Inflammatory macrophage treated with lipopolysaccharide for 1 hour (primary cell): ENCODE results near the gene USH2A.

Source experiments
- DNase-seq, 2 donors: peaks; one replicate each; pipeline ENCODE4 v3.0.0-alpha.2; 2020 to 2022

USH2A gene

DNA sequence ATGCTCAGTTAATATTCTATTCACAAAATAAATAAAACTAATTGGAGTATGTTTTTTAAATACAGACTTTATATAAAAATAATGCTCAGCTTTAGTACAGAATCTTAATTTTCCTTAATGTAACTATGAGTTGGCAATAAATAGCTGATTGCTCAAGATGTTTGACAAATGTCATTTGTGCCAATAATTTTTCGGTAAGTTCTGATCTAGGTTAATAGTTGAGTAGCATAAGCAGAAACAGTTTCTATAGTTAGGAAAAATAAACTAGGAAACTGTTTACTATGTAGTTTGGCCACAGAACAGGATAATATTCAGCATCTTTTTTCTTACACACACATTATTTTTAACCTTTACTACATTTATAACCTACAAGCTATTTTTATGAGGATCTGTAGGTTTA is 815.8 kb downstream of the USH2A start:
- DNase-seq, result no peak

DNA sequence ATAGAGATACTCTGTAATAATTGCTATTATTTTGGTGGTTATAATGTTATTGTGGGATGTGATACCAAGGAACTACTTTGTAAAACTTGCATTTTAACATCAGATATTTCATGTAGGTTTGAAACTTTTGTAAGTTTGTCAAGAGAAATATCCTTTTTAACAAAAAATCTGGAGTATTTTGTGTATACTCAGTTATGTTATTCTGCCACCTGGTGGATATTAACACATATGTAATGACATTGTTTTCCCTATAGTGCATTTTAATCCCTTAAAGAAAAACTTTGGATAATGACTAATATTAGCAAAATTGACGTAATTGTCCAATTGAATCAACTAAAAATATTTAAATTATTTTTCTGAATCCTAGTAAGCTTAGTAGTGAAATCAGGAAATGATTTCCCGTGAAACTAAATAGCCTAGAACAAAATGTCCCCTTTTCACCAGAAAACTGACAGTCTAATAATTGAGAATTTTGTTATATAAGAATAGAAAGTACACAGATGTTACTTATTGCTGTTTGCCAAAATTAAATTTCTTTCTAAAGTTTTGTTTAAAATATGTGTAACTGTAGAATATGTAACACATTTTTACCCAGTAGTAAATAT is 816.6 kb downstream of the USH2A start:
- DNase-seq, result peak; percentile 9 to 25

DNA sequence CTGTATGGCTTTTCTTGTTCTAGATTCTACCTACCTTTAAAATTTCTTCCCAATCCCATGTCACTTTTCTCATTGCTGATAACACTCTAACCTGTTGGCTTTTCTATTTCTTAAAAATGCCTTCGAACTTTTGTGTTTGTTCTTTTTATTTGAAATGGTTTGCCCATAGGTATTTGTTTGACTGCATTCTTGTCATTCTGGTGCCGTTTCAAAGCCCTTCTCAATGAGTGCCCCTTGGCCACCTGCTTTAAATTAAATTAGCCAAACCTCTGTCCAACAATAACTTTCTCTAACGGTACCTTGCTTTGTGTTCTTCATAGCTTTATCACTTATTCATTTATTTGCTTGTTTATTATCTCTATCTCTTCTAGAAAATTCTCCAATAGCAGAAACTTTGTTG is 817.2 kb downstream of the USH2A start:
- DNase-seq, result no peak

DNA sequence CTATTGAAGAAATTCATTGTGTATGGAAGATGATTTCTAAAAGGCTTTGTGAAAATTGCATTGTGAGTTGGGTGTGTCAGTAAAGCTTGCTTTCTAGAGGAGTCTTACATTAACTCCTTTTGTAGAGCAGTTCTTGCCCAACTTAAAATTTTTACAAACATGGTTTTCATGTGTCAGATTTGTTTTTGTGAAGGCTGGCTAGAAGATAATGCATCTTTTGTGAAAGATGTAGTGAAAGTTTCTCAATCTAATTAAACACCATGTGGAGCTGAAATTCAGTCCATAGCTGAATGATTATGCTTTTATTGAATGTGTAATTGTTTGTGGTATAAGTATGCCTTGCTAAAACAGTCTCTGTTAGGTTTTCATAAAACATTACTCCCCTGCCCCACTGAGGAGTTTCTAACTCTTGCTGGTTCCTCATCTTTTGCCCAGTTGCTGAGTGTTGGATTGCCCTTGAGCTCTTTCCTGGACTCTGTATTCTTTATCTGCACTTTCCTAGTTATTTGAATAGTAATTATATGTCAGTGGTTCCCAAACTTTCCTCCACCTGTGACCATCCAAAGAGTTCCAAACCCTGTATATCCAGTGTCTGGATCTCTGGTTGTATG is 818.1 kb downstream of the USH2A start:
- DNase-seq, result no peak

DNA sequence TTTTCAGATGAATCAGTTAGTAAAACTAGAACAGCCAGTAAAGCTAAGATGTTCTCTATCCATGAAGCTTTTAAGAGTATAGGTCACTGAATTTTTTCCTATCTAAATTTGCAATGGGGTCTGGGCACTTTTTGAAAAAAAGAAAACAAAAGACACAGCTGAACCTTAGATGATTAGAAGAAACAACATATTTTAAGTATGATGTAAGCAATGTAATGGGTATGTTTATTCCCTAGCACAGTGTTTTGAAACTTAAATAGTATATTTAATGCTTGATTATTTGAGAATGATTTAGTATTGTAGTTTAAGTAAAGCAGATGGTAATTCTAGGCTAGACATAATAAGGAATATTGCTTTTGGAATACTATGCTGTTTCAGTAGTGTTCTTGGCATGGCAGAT is 819.9 kb downstream of the USH2A start:
- DNase-seq, result no peak

DNA sequence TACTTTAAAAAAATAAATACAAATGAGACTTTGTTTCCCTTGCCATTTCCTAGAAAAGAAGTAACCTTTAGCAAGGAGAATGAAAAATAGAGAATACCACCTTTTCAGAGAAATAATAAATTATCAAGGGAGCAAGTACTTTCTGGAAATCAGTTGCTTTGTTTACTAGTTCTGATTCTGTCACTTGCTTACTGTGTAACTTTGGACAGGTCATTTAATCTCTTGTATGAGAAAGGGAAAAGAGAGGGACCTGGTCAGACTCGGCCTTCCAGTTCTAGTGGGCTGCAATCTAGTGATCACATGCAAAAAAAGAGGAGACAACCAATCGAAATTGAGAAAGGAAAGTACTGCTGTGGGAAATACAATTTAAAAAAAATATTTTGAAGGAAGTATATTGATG is 822.0 kb downstream of the USH2A start:
- DNase-seq, result no peak

DNA sequence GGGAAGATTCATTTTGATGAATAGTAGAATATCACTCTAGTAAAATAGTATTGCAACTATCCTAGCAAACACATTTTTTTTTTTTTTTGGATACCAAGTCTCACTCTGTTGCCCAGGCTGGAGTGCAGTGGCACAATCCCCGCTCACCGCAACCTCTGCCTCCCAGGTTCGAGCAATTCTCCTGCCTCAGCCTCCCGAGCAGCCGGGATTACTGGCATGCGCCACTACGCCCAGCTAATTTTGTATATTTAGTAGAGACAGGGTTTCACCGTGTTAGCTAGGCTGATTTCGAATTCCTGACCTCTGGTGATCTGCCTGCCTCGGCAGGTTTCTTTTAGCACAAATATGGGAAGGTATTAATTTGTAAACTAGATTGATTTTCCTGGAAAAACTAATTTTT is 822.4 kb downstream of the USH2A start:
- no peak for DNase-seq

DNA sequence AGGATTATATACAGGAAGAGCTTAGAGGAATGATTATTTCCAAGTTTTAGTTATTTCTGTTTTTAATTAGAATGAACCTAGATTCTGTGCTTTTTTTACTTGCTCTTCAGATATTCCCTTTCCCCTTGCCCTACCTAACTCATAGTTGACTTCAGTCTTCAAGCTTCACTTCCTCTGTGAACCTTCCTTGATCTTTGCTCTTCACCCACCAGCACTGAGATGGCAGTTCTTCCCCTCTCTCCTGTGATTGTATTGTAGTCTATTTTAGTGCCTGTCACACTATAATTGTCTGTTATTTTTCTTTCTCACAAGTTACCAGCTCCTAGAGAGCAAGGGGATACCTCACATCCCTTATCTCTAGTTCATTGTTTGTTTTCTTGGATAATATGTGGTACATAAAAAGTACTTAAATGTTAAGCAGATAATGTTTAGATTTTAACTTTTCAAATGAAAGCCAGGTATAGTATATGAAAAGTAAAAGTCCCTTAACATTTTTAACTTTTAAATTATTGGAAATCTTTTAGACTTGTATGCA is 822.9 kb downstream of the USH2A start:
- no peak for DNase-seq

DNA sequence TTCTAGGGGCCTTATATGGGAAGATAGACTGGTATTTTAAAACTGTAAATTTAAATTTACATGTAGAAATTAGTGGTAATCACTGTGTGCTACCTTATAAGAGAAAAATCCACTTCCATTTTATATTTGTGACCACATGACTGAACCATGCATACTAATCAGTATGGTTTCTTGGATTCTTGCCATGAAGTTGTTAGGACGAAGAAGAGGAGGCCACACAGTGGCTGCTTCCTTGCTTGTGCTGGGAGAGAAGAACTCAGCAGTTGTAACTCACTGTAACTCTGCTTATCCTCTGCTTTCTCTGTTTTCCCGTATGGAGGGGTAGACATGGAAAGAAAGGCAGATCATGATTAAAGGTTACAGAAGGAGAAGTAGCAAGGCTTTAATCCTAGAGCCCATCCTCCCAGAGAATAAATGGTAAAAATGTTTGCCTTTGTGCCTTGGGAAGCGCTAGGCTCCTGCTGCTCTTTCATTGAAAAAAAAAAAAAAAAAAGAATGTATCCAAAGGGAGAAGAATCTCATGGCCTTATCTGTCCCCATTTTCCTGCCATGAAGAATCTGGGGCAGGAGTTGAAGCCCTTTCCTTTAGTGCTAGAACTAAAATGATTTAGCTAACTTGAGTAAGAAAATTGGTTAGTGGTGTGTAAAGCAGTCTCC is 823.7 kb downstream of the USH2A start:
- no peak for DNase-seq

DNA sequence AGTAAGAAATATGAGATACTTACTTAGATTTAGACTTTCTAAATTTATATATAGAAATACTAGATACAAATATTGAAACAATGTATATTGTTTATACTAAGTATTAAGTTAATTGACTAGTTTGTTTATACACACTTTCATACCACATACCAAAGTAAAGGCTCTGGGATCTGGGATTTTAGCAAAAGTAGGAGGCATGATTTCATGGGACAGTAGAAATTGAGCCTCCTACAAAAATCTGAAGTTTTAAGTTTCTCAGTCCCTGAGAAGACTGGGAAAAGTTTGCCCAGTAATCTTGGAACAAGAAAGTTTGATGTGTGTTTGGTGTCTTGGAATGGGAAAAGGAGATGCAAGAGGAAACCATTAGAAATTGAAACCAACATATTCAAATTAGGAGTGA is 825.3 kb downstream of the USH2A start:
- DNase-seq, result no peak

DNA sequence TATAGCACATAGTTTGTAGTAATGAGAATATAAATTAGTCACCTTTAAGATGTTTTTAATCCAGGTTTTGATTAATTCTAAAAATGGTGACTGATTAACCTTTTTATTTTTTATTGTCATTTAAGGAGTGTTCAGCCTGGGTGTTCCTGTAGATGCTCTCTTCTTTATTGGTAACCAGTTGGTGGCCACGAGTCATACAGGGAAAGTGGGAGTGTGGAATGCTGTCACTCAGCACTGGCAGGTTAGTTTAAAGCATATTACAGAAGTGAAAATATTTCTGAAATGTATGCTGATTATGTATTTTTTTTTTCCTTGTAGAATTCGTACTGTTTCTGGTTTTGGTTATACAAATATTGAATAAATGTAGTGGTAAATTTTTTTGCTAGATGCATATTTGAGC is 828.0 kb downstream of the USH2A start:
- no peak for DNase-seq

DNA sequence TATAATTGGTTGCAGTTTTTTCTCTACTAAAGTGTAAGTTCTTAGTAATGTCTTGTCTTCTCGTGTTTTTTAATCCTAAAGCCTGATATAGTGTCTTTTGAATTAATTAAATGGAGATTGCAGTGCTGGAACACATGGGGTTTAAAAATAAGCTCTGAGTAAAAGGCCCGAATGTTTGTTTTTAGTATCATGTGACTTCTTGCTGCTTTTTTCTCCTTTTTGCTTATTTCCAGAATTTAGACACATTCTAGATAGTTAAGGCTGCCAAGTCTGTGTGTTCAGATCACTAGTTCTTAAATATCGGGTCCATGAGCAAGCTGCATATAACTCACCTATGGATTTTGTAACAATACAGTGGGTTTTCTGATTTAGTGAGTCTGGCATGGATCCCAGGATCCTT is 828.6 kb downstream of the USH2A start:
- DNase-seq, result no peak

DNA sequence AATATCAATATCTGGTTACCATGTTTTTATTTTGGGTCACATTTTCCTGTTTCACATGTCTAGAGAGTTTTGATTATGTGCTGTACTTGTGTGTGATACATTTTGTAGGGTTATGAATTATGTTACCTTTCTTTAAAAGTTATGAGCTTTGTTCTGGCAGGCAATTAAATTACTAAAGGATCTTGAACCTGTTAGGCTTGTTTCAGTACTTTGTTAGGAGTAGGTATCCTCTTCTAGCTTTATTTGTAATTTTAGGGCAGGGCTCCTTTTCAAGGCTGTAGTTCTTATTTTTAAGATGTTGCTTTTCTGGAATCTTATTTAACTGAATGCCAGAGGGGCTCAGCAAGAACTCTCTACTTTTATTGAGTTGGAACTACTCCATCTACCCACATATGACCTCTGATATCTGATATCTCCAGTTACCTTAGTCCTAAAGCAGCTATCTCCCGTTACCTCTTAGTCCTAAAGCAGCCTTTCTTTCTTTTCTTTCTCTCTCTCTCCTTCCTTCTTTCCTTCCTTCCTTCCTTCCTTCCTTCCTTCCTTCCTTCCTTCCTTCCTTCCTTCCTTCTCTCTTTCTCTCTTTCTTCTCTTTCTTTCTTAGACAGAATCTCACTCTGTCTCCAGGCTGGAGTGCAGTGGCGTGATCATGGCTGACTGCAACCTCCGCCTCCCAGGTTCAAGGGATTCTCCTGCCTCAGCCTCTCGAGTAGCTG is 832.3 kb downstream of the USH2A start:
- DNase-seq, result no peak

DNA sequence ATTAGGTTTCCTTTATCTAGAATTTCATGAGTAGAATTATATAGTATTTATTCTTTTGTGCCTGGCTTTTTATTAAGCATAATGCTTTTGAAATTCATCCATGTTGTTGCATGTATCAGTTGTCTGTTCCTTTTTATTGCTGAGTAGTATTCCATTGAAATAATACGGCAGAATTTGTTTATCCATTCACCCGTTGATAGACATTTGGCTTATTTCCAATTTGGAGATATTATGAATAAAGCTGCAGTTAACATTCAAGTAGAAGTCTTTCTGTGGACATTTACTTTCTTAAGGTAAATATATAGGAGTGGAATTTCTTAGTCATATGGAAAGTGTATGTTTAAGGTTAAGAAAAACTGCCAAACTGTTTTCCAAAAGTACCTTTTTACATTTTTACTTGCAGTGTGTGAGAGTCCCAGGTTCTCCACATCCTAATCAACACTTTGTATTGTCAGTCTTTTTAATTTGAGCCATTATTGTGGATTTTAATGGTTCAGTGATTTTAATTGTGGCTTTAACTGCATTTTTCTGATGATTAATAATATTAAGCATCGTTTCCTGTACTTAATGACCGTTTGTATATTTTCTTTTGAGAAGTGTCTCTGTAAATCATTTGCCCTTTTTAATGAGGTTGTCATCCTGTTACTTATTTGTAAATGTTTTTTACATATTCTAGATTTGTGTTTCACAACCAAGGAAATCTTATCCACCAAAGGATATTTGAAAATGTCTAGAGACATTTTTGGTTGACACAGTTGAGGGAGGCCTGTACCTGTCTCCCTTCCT is 833.4 kb downstream of the USH2A start:
- no peak for DNase-seq

DNA sequence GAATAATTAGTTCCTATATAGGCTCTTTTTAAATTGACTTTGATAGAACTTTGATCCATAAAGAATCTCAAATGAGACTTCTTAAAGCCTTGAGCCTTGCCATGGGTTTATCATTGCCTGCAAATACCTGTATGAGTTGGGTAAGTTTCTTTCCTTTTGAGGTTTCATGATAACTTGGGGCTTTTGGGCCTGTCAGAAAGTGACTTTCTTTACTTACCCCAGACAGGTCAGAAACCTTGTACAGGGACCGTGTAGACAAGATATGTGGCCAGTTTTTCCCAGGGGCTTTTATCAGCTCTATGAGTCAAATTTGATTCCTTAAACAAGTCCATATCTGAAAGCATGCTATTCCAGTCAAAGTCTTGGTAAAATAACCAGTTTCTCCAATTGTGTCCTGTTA is 838.9 kb downstream of the USH2A start:
- no peak for DNase-seq

DNA sequence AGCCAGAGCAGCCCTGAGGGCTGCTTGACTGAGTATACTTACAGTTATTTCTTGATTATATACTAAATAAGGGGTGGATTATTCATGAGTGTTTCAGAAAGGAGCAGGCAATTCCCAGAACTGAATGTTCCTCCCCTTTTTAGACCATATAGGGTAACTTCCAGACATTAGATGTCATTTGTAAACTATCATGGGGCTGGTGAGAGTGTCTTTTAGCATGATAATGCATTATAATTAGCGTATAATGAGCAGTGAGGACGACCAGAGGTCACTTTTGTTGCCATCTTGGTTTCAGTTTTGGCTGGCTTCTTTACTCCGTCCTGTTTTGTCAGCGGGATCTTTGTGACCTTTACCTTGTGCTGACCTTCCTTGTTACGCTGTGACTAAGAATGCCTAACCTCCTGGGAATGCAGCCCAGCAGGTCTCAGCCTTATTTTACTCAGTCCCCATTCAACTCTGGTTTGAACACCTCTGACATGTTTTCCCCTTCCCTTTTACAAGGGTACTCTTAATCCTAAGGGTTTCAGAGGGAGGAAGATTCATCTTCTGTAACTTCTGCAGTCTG is 840.0 kb downstream of the USH2A start:
- DNase-seq, result no peak

DNA sequence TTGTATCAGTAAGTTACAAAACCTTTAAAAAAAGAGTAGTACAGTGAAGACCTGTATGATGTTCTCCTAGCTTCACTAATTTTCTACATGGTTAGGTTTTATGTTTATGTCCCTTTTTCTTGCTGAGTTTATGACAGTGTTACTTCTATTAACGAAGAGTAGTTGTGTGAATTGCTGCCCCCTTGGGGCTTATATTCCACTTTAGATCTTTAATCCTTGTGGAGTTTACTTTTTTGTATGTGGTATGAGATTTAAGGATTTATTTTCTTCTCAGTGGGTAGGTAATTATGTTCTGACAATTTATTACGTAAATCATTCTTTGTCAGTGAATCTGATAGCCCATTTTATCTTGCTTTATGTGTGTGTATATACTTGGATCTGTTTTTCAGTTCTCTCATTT is 841.4 kb downstream of the USH2A start:
- DNase-seq, result no peak
